WTC11 (cell line): ENCODE measurements around the gene TRIP13. TPM values are rescaled to one million over a fixed set of nuclear protein-coding genes. Genes with fewer than 3 reads are reported as not detected.

Experiments used
- ATAC-seq: fragments of 200-7000 bp; cut with Tn5 transposase; 2 replicates; pipeline ENCODE4 v1.10.0; 2021; ENCODE audit warnings: mild to moderate bottlenecking, moderate library complexity
- CTCF ChIA-PET: fragments of 300-600 bp; sonication (Branson Sonifier 250); formaldehyde crosslinking; loops from one replicate; lab custom pipeline; 2021; ENCODE audit warnings: antibody characterized with exemption; lab: Charles Lee
- POLR2A ChIA-PET: fragments of 350-600 bp; sonication (Branson Sonifier 250); formaldehyde crosslinking; loops from one replicate; lab custom pipeline; 2021; ENCODE audit warnings: antibody characterized with exemption; lab: Charles Lee
- DNase-seq: peaks from one replicate; pipeline ENCODE4 v3.0.0; 2021; ENCODE audit warnings: low spot score
- H3K27ac Mint-ChIP-seq: 2 replicates; pipeline ENCODE4 v1.8.0; 2021; ENCODE audit warnings: mixed read lengths
- H3K27me3 Mint-ChIP-seq: 2 replicates; pipeline ENCODE4 v1.8.0; 2021; ENCODE audit warnings: low read depth, mild to moderate bottlenecking, moderate library complexity, mixed read lengths
- H3K36me3 Mint-ChIP-seq: 2 replicates; pipeline ENCODE4 v1.8.0; 2021; ENCODE audit warnings: mixed read lengths
- H3K4me1 Mint-ChIP-seq: 2 replicates; pipeline ENCODE4 v1.8.0; 2022; ENCODE audit warnings: mixed read lengths
- H3K4me3 Mint-ChIP-seq: 2 replicates; pipeline ENCODE4 v1.8.0; 2021; ENCODE audit warnings: mild to moderate bottlenecking, moderate library complexity, mixed read lengths
- H3K9me3 Mint-ChIP-seq: 2 replicates; pipeline ENCODE4 v1.8.0; 2021; ENCODE audit warnings: mixed read lengths
- ERG ChIP-seq: fragments of 250-450 bp; sonication (Bioruptor Pico); IDR thresholded peaks from 2 replicates; pipeline ENCODE4 v1.8.0; 2021; ENCODE audit warnings: mild to moderate bottlenecking
- ESRRA ChIP-seq: sonication (generic); formaldehyde crosslinking; IDR thresholded peaks from 2 replicates; pipeline ENCODE4 v1.8.1; 2022; ENCODE audit warnings: mild to moderate bottlenecking, missing genetic modification reagents, borderline replicate concordance
- HMGA2 ChIP-seq: fragments of 250-450 bp; sonication (Bioruptor Pico); IDR thresholded peaks from 2 replicates; pipeline ENCODE4 v1.4.0; 2021; ENCODE audit warnings: mild to moderate bottlenecking, moderate library complexity
- IRF2 ChIP-seq: sonication (generic); formaldehyde crosslinking; IDR thresholded peaks from 2 replicates; pipeline ENCODE4 v1.8.0; 2022; ENCODE audit warnings: low read depth, missing genetic modification reagents, borderline replicate concordance
- MAX ChIP-seq: sonication (generic); formaldehyde crosslinking; IDR thresholded peaks from 2 replicates; pipeline ENCODE4 v1.8.0; 2022; ENCODE audit warnings: mild to moderate bottlenecking, missing genetic modification reagents
- NFYB ChIP-seq: sonication (generic); formaldehyde crosslinking; conservative IDR thresholded peaks from 2 replicates; pipeline ENCODE4 v1.8.0; 2022; ENCODE audit warnings: low read depth, missing genetic modification reagents
- NR1H2 ChIP-seq: sonication (generic); formaldehyde crosslinking; IDR thresholded peaks from 2 replicates; pipeline ENCODE4 v1.9.0; 2021; ENCODE audit warnings: mild to moderate bottlenecking, moderate library complexity, missing genetic modification reagents
- NR2C2 ChIP-seq: sonication (generic); formaldehyde crosslinking; IDR thresholded peaks from 2 replicates; pipeline ENCODE4 v1.8.0; 2022; ENCODE audit warnings: mild to moderate bottlenecking, missing genetic modification reagents
- RELA ChIP-seq: sonication (generic); formaldehyde crosslinking; IDR thresholded peaks from 2 replicates; pipeline ENCODE4 v1.8.1; 2022; ENCODE audit warnings: missing genetic modification reagents, mild to moderate bottlenecking, borderline replicate concordance
- RORB ChIP-seq: fragments of 250-450 bp; sonication (Bioruptor Pico); IDR thresholded peaks from 2 replicates; pipeline ENCODE4 v1.9.0; 2021; ENCODE audit warnings: mild to moderate bottlenecking
- SP1 ChIP-seq: sonication (generic); formaldehyde crosslinking; conservative IDR thresholded peaks from 2 replicates; pipeline ENCODE4 v1.8.1; 2022; ENCODE audit warnings: missing genetic modification reagents
- TP53 ChIP-seq: sonication (generic); formaldehyde crosslinking; IDR thresholded peaks from 2 replicates; pipeline ENCODE4 v1.8.1; 2023; ENCODE audit warnings: mild to moderate bottlenecking, missing genetic modification reagents
- USF2 ChIP-seq: sonication (generic); formaldehyde crosslinking; IDR thresholded peaks from 2 replicates; pipeline ENCODE4 v1.8.1; 2023; ENCODE audit warnings: mild to moderate bottlenecking, missing genetic modification reagents, moderate library complexity
- ZBTB21 ChIP-seq: sonication (generic); formaldehyde crosslinking; IDR thresholded peaks from 2 replicates; pipeline ENCODE4 v1.8.1; 2023; ENCODE audit warnings: mild to moderate bottlenecking, missing genetic modification reagents, borderline replicate concordance
- ZNF138 ChIP-seq: sonication (generic); formaldehyde crosslinking; conservative IDR thresholded peaks from 2 replicates; pipeline ENCODE4 v1.8.1; 2022; ENCODE audit warnings: mild to moderate bottlenecking, moderate library complexity, missing genetic modification reagents
- ZNF219 ChIP-seq: sonication (generic); formaldehyde crosslinking; IDR thresholded peaks from 2 replicates; pipeline ENCODE4 v1.8.0; 2023; ENCODE audit warnings: missing genetic modification reagents, mild to moderate bottlenecking, borderline replicate concordance
- ZNF263 ChIP-seq: sonication (generic); formaldehyde crosslinking; IDR thresholded peaks from 2 replicates; pipeline ENCODE4 v1.8.1; 2022; ENCODE audit warnings: low read depth, mild to moderate bottlenecking, moderate library complexity, missing genetic modification reagents
- ZNF416 ChIP-seq: fragments of 250-450 bp; sonication (Bioruptor Pico); IDR thresholded peaks from 2 replicates; pipeline ENCODE4 v1.9.0; 2021; ENCODE audit warnings: mild to moderate bottlenecking, inconsistent platforms
- total RNA-seq: library from RNA; stranded (reverse); gene quantifications from 3 replicates; pipeline ENCODE4 v1.2.3, GENCODE V29; 2021
- TF ChIP-seq, protein P1 (sequence below): fragments of 250-450 bp; sonication (Bioruptor Pico); IDR thresholded peaks from 2 replicates; pipeline ENCODE4 v1.9.0; 2021; ENCODE audit warnings: moderate library complexity, mild to moderate bottlenecking, inconsistent platforms, borderline replicate concordance
- TF ChIP-seq, protein P2 (sequence below): sonication (generic); formaldehyde crosslinking; IDR thresholded peaks from 2 replicates; pipeline ENCODE4 v1.8.0; 2022; ENCODE audit warnings: mild to moderate bottlenecking, missing genetic modification reagents
- TF ChIP-seq, protein P3 (sequence below): sonication (generic); formaldehyde crosslinking; IDR thresholded peaks from 2 replicates; pipeline ENCODE4 v1.8.0; 2022; ENCODE audit warnings: missing genetic modification reagents

The TRIP13 gene
- total RNA-seq, 1 experiment from 2014 or later = 33.7 TPM

DNA sequence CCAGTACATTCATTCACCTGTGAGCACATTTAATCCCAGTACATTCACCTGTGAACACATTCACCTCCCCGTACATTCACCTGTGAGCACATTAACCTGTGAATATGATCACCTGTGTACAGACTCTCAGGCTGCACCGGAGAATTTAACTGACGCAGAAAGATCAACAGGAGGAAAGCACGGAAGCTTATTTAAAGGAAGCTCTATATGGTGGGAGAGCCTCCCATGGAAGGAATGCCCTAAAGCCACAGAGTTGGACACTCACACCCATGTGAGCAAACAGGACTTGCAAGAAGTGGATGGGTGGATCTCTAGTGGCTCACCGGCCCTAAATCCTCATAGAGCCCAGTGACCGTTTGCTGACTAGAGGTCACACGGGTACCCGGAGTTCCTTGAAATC is 38.2 kb downstream of the TRIP13 start (continued):
- TF ChIP-seq SP1 (CRISPR knock-in tag) = no peak
- TF ChIP-seq NR1H2 (CRISPR knock-in tag) = no peak
- TF ChIP-seq USF2 (CRISPR knock-in tag) = no peak

DNA sequence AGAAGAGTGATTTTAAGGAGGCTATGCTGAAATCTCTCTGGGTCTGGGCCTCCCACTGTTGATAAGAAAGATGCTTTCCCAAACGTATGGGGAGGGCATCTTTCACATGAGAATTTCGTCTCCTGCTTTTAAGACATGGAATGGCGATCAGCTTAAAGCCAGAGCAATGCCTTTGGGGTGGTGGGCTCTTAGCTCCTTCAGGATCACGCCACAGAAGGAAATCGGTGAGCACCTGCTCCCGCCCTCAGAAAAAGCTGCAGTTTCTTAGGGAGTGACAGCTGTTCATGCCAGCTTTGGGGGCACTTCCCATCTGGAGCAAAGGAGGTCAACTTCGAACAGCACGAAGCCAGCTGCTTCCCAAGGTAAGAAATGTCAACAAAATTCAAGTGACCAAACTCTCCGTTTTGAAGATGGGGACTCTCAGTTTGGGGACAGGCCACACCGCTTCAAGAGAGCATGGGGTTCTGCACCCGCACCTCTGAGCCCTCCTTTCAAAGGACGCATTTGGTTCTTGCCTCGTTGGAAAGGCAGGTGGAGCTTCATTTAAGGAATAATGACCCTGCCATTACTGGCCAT is 39.0 kb downstream of the TRIP13 start:
- no peaks in the 10 kb centered on the region for H3K36me3 Mint-ChIP-seq
- H3K4me3 Mint-ChIP-seq = no peak overlapping the region
- no peak overlapping the region for H3K27ac Mint-ChIP-seq
- TF ChIP-seq NFYB (CRISPR knock-in tag) (no peak), ZNF263 (CRISPR knock-in tag) (no peak), ERG (CRISPR knock-in tag) (no peak), HMGA2 (CRISPR knock-in tag) (no peak)
- TF ChIP-seq, protein P1, sequence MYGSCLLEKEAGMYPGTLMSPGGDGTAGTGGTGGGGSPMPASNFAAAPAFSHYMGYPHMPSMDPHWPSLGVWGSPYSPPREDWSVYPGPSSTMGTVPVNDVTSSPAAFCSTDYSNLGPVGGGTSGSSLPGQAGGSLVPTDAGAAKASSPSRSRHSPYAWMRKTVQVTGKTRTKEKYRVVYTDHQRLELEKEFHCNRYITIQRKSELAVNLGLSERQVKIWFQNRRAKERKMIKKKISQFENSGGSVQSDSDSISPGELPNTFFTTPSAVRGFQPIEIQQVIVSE = no peak
- TF ChIP-seq, all 79 proteins: peak for 0
- ChIA-PET CTCF (interaction anchor here (0.6 to 1.6 kb wide), 4 partner anchors 8 to 236 kb away, joined by 3 to 7 read pairs (median 4); no protein-coding TSS in a partner anchor), POLR2A (no interaction called here)
- 0 out of 2 replicates have a peak, but pooled peaks cover under 1% of the 10 kb centered on the region for H3K4me1 Mint-ChIP-seq
- no peak for DNase-seq
- H3K27me3 Mint-ChIP-seq = peaks cover 10% of the 10 kb centered on the region
- peaks cover 7% of the 10 kb centered on the region for H3K9me3 Mint-ChIP-seq
- ATAC-seq = no peak

DNA sequence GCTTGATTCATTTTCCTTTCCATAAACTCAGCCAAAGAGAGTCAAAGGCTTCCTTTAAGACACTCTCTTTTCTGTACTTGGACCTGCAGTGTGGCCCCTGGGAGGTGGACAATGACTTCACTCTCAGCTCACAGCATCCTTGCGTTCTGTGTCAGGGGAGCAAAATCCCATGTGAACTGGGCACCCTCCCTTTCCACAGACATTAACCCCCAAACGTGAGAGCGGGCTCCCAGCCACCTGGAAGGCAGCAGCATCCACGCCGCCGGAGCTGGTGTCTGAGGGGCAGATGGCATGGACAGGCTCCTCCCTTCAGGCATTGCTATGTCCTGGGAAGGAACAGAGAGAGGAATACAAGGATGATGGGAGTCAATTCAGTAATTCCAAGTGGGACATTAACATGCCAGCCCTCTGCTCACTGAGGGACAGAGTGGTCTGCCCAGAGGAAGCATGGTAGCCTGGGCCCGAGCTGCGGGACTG is 39.5 kb downstream of the TRIP13 start:
- Mint-ChIP-seq H3K36me3 (no peaks in the 10 kb centered on the region), H3K27me3 (peaks cover 9% of the 10 kb centered on the region)
- TF ChIP-seq IRF2 (no peak), ZBTB21 (CRISPR knock-in tag) (no peak), MAX (CRISPR knock-in tag) (no peak), ZNF138 (CRISPR knock-in tag) (no peak), ESRRA (CRISPR knock-in tag) (no peak), RORB (CRISPR knock-in tag) (no peak), TP53 (CRISPR knock-in tag) (no peak), ZNF416 (CRISPR knock-in tag) (no peak), ZNF219 (CRISPR knock-in tag) (no peak), RELA (CRISPR knock-in tag) (no peak), NR2C2 (CRISPR knock-in tag) (no peak)
- TF ChIP-seq, protein P2, sequence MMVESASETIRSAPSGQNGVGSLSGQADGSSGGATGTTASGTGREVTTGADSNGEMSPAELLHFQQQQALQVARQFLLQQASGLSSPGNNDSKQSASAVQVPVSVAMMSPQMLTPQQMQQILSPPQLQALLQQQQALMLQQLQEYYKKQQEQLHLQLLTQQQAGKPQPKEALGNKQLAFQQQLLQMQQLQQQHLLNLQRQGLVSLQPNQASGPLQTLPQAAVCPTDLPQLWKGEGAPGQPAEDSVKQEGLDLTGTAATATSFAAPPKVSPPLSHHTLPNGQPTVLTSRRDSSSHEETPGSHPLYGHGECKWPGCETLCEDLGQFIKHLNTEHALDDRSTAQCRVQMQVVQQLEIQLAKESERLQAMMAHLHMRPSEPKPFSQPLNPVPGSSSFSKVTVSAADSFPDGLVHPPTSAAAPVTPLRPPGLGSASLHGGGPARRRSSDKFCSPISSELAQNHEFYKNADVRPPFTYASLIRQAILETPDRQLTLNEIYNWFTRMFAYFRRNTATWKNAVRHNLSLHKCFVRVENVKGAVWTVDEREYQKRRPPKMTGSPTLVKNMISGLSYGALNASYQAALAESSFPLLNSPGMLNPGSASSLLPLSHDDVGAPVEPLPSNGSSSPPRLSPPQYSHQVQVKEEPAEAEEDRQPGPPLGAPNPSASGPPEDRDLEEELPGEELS (CRISPR knock-in tag) = no peak
- TF ChIP-seq, protein P3, sequence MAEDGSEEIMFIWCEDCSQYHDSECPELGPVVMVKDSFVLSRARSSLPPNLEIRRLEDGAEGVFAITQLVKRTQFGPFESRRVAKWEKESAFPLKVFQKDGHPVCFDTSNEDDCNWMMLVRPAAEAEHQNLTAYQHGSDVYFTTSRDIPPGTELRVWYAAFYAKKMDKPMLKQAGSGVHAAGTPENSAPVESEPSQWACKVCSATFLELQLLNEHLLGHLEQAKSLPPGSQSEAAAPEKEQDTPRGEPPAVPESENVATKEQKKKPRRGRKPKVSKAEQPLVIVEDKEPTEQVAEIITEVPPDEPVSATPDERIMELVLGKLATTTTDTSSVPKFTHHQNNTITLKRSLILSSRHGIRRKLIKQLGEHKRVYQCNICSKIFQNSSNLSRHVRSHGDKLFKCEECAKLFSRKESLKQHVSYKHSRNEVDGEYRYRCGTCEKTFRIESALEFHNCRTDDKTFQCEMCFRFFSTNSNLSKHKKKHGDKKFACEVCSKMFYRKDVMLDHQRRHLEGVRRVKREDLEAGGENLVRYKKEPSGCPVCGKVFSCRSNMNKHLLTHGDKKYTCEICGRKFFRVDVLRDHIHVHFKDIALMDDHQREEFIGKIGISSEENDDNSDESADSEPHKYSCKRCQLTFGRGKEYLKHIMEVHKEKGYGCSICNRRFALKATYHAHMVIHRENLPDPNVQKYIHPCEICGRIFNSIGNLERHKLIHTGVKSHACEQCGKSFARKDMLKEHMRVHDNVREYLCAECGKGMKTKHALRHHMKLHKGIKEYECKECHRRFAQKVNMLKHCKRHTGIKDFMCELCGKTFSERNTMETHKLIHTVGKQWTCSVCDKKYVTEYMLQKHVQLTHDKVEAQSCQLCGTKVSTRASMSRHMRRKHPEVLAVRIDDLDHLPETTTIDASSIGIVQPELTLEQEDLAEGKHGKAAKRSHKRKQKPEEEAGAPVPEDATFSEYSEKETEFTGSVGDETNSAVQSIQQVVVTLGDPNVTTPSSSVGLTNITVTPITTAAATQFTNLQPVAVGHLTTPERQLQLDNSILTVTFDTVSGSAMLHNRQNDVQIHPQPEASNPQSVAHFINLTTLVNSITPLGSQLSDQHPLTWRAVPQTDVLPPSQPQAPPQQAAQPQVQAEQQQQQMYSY = no peak

More for the DNA sequence above, 39.5 kb downstream of the TRIP13 start:
- no peak overlapping the region for H3K27ac Mint-ChIP-seq
- ChIA-PET CTCF (interaction anchor here (0.6 to 1.6 kb wide), 4 partner anchors 8 to 235 kb away, joined by 3 to 7 read pairs (median 4); no protein-coding TSS in a partner anchor), POLR2A (no interaction called here)
- no peaks in the 10 kb centered on the region for H3K4me1 Mint-ChIP-seq
- DNase-seq = no peak
- ATAC-seq = no peak
- no peak overlapping the region for H3K4me3 Mint-ChIP-seq
- peaks cover 7% of the 10 kb centered on the region for H3K9me3 Mint-ChIP-seq
